Gastroesophageal sphincter (tissue), 4 donors: Measurements from ENCODE around the gene PDX1. TPM values are rescaled to one million over a fixed set of nuclear protein-coding genes. Genes with fewer than 3 reads are reported as not detected.

Experiments
- ATAC-seq: fragments of 150-250 bp; one replicate; pipeline ENCODE4 v1.9.1; 2016; ENCODE audit warnings: mild to moderate bottlenecking, moderate library complexity
- H3K27ac ChIP-seq, 4 donors: fragments of 200-600 bp; sonication (generic) in 3 of 4; 1 replicate in 3 of 4; 2 replicates in 1 of 4; pipeline ENCODE4 v1.5.1; 2016 to 2019
- H3K27me3 ChIP-seq: fragments of 200-600 bp; sonication (generic); one replicate; pipeline ENCODE4 v1.5.1; 2019
- H3K36me3 ChIP-seq, 2 donors: fragments of 200-600 bp; sonication (generic); one replicate each; pipeline ENCODE4 v1.5.1; 2019; ENCODE audit warnings: control low read depth in 1 of 2
- H3K4me1 ChIP-seq, 3 donors: fragments of 200-600 bp; sonication (generic); 1 replicate in 2 of 3; 2 replicates in 1 of 3; pipeline ENCODE4 v1.5.1; 2016 to 2019; ENCODE audit warnings: control low read depth in 2 of 3
- H3K4me3 ChIP-seq, 2 donors: fragments of 200-600 bp; sonication (generic); one replicate each; pipeline ENCODE4 v1.5.1; 2019; ENCODE audit warnings: mild to moderate bottlenecking in 1 of 2, moderate library complexity in 1 of 2
- H3K9me3 ChIP-seq, 3 donors: fragments of 200-600 bp; sonication (generic); one replicate each; pipeline ENCODE4 v1.5.1; 2017 to 2019; ENCODE audit warnings: control low read depth in 2 of 3
- CTCF ChIP-seq, 4 experiments: fragments of 200-600 bp in 2 of 4; fragments of 450-650 bp in 2 of 4; sonication (generic) in 1 of 4; IDR thresholded peaks; one replicate each; pipeline ENCODE4 v1.5.1; 2017 to 2019; ENCODE audit warnings: antibody characterized with exemption in 4 of 4, mild to moderate bottlenecking in 2 of 4, moderate library complexity in 2 of 4
- EP300 ChIP-seq: sonication (generic); formaldehyde crosslinking; IDR thresholded peaks from one replicate; pipeline ENCODE4 v1.6.1; 2017; ENCODE audit warnings: antibody characterized with exemption, mild to moderate bottlenecking
- POLR2A ChIP-seq, 2 donors: fragments of 450-650 bp; IDR thresholded peaks; one replicate each; pipeline ENCODE4 v1.6.1; 2017; ENCODE audit warnings: antibody characterized with exemption in 2 of 2, mild to moderate bottlenecking in 2 of 2, moderate library complexity in 1 of 2
- POLR2AphosphoS5 ChIP-seq: sonication (generic); formaldehyde crosslinking; IDR thresholded peaks from one replicate; pipeline ENCODE4 v1.6.1; 2017; ENCODE audit warnings: antibody characterized with exemption
- WGBS, 2 donors: methylation state at CpG; one replicate each; pipeline ENCODE4 v1.1.5; 2018; ENCODE audit warnings: low coverage in 1 of 2; 5-methylcytosine and 5-hydroxymethylcytosine counted together
- total RNA-seq, 4 donors: library from RNA; depleted of rRNA; stranded (reverse); fragments of >200 nt; gene quantifications; one replicate each; pipeline ENCODE4 v1.1.0, GENCODE V29; 2016

PDX1 gene
- total RNA-seq, 4 donors from 2014 or later: not detected

DNA sequence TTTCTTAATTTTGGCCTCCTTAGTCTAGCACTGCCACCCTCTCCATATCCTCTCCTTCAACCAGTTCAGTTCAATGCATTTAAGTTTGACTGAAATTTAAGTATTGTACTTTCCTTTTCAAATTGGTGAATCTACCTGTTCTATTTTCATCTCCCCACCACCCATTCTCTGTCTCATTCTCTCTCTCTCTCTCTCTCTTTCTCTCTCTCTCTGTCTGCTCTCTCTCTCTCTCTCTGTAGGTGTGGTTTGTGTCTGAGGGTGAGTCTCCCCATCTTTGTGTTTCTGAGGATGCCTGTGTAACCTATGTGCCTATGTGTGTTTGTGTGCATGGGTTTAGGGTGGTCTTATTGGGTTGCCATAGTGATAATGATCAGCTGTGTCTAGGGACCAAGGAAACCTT lies 10.1 kb downstream of the PDX1 start:
- peaks cover 92% of the 10 kb centered on the region for H3K27me3 ChIP-seq
- no peak for ATAC-seq
- H3K4me3 ChIP-seq: no peak overlapping the region

GRCh38 chr13:27933118-27933517 lies 13.3 kb downstream of the PDX1 start:
- H3K4me3 ChIP-seq: no peak overlapping the region
- H3K9me3 ChIP-seq: no peaks in the 10 kb centered on the region
- peaks cover 59% of the 10 kb centered on the region for H3K27me3 ChIP-seq
- peaks cover 0 to 5% (median 0%) of the 10 kb centered on the region in 3 donors for H3K4me1 ChIP-seq
- ATAC-seq: no peak
- H3K27ac ChIP-seq: no peak overlapping the region
- no peaks in the 10 kb centered on the region for H3K36me3 ChIP-seq
- WGBS, 2 donors: 43 to 67% methylated on average over 1 of the region's 1 CpG
- TF ChIP-seq EP300 (no peak), POLR2AphosphoS5 (no peak), POLR2A (IDR thresholded peaks at IDR 0.05) (no peak), CTCF (IDR thresholded peaks at IDR 0.05) (no peak)

More for the DNA sequence above, 10.1 kb downstream of the PDX1 start:
- Histone ChIP-seq H3K27ac (no peak overlapping the region), H3K36me3 (no peaks in the 10 kb centered on the region), H3K9me3 (no peaks in the 10 kb centered on the region), H3K4me1 (peaks cover 0 to 11% (median 0%) of the 10 kb centered on the region in 3 donors)
- TF ChIP-seq EP300 (no peak), POLR2AphosphoS5 (no peak), CTCF (IDR thresholded peaks at IDR 0.05) (no peak), POLR2A (IDR thresholded peaks at IDR 0.05) (no peak)

DNA sequence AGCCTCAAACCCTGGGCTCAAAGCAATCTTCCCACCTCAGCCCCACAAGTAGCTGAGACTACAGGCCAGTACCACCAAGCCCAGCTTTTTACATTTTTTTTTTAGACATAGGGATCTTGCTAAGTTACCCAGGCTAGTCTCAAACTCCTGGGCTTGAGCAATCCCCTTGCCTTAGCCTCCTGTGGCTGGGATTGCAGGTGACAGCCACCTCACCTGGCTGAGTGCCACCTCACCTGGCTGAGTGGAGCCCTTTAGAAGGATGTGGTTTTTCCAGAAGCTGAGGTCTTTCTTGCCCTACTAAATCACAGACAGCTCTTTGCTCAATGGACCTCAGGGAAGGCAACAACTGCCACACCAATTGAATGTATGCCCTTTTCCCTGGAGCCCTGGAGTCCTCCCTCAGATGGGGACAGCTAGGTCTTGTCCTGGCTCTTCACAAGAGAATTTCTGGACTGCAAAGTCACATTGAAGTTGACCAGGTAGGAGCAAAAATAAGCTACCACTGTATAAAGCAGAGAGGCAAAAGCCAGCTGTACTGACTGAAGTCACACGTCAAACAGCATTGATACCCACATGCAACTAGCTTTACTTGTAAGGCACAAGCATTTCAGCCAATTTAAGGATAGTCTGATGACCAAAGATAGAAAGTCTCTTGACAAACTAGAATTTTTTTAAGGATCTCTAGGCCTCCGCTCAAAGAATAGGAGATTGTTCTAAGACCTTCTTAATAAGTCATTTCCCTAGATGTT lies 14.0 kb downstream of the PDX1 start:
- no peaks in the 10 kb centered on the region for H3K36me3 ChIP-seq
- no peaks in the 10 kb centered on the region for H3K4me1 ChIP-seq
- ATAC-seq: no peak
- H3K27ac ChIP-seq: no peak overlapping the region
- H3K27me3 ChIP-seq: peaks cover 53% of the 10 kb centered on the region
- H3K9me3 ChIP-seq: no peaks in the 10 kb centered on the region
- WGBS, 2 donors: 56 to 59% methylated on average over 2 of the region's 2 CpGs
- no peak overlapping the region for H3K4me3 ChIP-seq
- TF ChIP-seq POLR2AphosphoS5 (no peak), CTCF (IDR thresholded peaks at IDR 0.05) (no peak), EP300 (no peak), POLR2A (IDR thresholded peaks at IDR 0.05) (no peak)

- no peak overlapping the region for H3K4me3 ChIP-seq
- H3K4me1 ChIP-seq: no peaks in the 10 kb centered on the region
- H3K27ac ChIP-seq: no peak overlapping the region
- TF ChIP-seq POLR2AphosphoS5: no peak
- TF ChIP-seq POLR2A (IDR thresholded peaks at IDR 0.05): no peak
- TF ChIP-seq CTCF (IDR thresholded peaks at IDR 0.05): no peak
- no peak for TF ChIP-seq EP300
- 89 to 94% methylated on average over 1 of the region's 1 CpG for WGBS, 2 donors
- peaks cover 43% of the 10 kb centered on the region for H3K27me3 ChIP-seq
- ATAC-seq: no peak
- H3K36me3 ChIP-seq: no peaks in the 10 kb centered on the region
- peaks cover 0 to 31% (median 0%) of the 10 kb centered on the region in 3 donors for H3K9me3 ChIP-seq
Measured at GRCh38 chr13:27942972-27943371, 23.2 kb downstream of the PDX1 start.
